ENCODE measurements around the gene ABHD4.

Gene ABHD4

GRCh38 chr14:22658946-22659345 lies 60.8 kb downstream of the ABHD4 start:
- DNase-seq, result no peak

DNA sequence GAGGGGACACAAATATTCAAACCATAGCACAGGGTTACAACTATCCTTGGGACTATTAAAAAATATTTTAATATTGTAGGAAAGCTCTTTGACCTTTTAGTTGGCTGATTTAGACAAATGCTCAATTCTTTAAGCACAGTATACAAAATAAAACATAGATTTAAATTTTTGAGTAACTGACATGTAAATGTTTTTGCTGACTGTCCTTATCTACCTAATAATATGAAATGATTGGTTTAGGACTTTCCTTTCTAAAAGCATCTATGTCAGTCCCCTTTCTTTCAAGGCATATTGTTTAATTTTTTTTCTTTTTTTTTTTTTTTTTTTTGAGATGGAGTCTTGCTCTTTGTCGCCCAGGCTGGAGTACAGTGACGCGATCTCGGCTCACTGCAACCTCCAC lies 62.6 kb downstream of the ABHD4 start:
- DNase-seq, result no peak

Data from anterior cingulate cortex (tissue), 58 donors.